Measurements from ENCODE around the gene MEGF11.

MEGF11 gene

GRCh38 chr15:66096688-66097058 is 156.9 kb downstream of the MEGF11 start:
- FAIRE-seq = no peak

DNA sequence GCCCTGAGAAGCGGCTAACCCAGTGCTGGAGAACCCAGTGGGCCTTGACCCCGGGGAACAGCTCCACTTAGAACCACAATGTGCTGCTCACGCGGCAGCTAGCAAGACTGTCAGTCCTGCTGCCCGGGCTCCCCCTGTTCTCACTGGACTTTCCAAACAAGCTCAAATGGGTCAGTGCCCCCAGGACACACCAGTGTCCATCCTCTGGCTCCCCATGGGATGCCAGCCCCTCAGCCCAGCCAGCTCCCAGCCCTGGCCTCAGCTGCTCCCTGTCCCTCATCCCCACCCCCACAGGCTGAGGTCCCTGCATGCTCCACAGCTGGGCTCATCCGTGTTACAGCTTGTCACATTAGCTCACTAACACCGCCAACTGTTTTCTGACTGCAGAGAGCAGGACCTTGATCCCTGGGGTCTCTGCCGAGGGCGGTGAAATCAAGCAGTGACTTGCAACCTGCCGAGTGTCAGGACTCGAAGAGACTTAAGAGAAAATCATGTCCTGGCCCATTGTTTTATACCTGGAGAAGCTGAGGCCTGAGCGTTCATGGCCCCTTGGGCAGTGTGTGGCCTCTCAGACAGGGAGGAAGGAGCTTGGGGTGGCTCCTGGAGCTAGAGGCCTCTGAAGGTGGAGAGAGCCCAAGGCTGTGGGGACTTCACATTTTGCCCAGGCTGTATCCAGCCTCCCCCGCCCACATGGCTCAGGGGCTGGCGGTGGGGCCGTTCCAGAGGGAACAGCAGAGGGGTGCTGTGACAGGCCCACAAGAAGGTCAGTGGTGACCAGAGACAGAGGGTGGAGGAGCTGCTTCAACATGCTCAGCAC is 157.5 kb downstream of the MEGF11 start:
- FAIRE-seq (no peak), DNase-seq (ENCODE audit: low spot score) (no peak)

More at GRCh38 chr15:66096688-66097058, 156.9 kb downstream of the MEGF11 start:
- DNase-seq (ENCODE audit: low spot score) = no peak

DNA sequence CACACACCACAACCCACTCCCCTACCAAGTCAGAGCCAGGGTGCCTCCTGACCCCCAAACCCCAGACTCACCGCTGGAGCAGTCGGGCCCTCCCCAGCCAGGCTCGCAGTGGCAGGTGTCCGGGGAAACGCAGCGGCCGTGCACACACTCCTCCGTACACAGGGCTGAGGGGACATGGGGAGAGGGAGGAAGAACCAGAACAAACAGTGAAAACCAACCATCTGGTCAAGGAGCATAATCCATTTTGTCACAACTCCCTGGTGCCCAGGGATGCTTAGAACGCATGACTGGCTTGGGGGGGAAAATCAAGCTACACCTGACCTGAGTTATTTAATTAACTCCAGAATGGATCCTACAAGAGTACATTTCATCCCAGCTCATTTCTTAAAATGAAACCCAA is 159.2 kb downstream of the MEGF11 start:
- no peak for DNase-seq (ENCODE audit: low spot score)
- peak; percentile 20 for FAIRE-seq

GRCh38 chr15:66092053-66093016 is 161.2 kb downstream of the MEGF11 start:
- DNase-seq (ENCODE audit: low spot score) (no peak), FAIRE-seq (peak; percentile 62)

GRCh38 chr15:66089509-66089908 is 164.0 kb downstream of the MEGF11 start:
- no peak for FAIRE-seq
- DNase-seq (ENCODE audit: low spot score) = no peak

DNA sequence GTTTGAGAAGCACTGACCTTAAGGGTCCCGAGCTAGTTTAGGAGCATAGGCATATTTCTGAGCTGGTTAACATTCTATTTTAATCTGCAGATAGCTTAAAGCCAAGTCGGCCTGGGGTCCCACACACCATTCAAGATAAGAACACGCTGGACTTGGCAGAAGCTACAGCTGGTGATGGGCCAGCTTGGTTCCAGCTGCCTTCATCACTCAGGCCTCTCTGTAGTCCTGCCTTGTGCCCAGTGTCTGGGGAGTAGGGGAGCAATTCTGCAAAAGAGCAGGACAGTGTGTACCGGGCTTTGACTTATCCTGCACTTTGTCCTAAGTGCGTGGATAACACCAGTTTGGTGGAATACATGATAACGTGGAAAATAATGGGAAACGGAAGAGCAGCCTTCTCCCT is 164.5 kb downstream of the MEGF11 start:
- DNase-seq (ENCODE audit: low spot score) (no peak), FAIRE-seq (no peak)

GRCh38 chr15:66085128-66085527 is 168.4 kb downstream of the MEGF11 start:
- DNase-seq (ENCODE audit: low spot score) (no peak), FAIRE-seq (no peak)

GRCh38 chr15:66084704-66085103 is 168.8 kb downstream of the MEGF11 start:
- DNase-seq (ENCODE audit: low spot score) = no peak
- FAIRE-seq = peak; percentile 27

DNA sequence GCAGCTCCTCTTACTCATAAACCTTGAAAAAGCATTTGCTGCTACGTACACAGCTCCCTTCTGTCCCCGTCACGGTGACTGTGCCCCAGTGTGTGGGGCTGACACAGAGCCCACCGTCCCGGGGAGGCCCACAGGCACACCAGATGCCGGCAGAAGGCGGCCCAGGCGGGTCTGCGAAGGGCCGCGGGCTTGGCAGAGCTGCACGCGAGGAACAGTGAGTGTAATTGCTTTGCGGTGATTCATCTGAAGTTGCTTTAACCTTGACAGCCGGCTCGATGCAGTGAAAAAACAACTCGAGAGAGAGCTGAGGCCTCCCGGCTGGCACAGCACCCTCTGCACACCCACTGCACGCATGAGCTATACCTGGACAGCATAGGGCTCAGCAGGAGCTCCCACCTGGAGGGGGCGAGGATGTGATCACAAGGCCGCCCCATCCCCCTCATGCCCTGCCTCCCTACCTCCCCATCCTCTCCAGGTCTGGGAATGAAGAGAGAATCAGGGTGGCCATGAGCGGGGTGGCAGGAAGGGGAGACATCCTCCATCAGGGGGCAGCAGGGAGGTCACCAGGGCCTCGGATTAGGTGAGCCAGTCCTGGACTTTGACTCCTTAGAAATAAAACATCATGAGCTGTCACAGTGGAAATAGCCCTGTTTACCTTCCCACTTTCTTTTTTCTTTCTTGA is 172.7 kb downstream of the MEGF11 start:
- FAIRE-seq = peak; percentile 93
- peak; percentile 65 for DNase-seq (ENCODE audit: low spot score)

GRCh38 chr15:66078929-66079275 is 174.6 kb downstream of the MEGF11 start:
- no peak for DNase-seq (ENCODE audit: low spot score)
- FAIRE-seq = no peak

DNA sequence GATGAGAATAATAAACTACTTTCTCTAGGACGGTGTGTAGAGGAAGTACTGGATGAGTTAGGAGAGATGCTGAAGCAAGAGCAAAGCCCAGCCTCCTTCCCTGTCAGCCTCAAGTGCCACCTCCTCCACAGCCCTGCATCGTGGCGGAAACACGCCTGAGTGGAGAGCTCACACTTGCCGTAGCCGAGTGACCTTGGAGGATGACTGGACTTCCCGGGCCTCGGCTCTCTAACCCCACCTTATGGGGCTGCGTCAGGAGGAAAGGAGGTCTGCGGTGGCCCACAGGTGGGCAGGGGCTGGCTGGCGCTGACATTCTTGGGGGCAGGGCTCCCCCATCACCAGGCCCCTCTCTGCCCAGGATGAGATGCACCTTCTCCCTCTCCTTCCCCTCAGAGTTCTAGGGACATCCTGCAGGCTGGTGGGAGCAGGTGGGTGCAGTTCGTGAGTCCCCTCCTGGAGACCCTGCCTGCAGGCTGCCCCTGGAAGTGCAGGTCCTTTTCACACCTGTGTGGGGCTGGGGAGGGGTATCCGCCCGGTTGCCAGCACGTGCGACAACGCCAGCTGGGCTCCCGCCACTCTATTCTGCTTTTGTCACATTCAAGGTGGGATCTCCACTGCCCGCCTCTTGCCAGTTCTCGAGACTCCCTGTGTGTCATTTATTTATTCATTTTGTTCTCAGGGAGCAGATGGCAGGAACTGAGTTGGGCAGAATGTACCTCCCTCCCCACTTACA is 175.2 kb downstream of the MEGF11 start:
- FAIRE-seq (no peak), DNase-seq (ENCODE audit: low spot score) (no peak)

GRCh38 chr15:66077320-66077663 is 176.3 kb downstream of the MEGF11 start:
- FAIRE-seq (peak; percentile 53), DNase-seq (ENCODE audit: low spot score) (no peak)

DNA sequence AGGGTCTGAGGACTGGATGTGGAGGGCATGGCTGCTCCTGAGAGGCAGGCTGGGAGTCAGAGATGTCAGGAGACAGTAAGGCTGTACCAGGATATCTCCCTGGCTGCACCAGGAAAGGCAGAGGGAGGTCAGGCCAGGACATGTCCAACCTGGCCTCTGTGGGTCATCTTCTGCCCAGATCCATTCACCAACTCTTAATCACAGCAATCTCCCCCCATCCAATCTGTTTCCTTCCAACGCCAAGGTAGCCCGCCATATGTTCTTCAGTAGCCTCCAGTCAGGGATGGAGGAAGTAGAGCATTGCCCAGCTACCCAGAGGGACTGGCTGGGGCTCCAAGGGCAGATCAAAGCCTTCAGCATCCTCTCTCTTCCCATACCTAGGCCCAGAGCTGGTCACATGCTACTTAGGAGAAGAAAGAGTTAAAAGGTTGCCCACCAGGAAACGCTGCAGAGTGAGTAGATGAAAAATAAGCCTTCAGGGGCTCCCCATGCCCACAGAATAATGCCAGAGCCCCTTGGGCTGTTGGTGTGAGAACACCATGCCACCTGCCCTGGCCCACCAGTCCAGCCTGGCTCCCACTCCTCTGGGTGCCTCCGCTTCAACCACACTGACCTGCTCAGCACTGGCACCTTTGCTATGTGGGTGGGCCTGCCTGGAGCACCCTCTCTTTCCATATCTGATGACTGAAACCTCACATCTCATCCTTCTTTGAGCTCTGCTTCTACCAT is 176.8 kb downstream of the MEGF11 start:
- FAIRE-seq = peak; percentile 69
- no peak for DNase-seq (ENCODE audit: low spot score)

- FAIRE-seq (peak; percentile 76), DNase-seq (ENCODE audit: low spot score) (no peak)
These were observed 177.6 kb downstream of the MEGF11 start for GRCh38 chr15:66075947-66076346.

DNA sequence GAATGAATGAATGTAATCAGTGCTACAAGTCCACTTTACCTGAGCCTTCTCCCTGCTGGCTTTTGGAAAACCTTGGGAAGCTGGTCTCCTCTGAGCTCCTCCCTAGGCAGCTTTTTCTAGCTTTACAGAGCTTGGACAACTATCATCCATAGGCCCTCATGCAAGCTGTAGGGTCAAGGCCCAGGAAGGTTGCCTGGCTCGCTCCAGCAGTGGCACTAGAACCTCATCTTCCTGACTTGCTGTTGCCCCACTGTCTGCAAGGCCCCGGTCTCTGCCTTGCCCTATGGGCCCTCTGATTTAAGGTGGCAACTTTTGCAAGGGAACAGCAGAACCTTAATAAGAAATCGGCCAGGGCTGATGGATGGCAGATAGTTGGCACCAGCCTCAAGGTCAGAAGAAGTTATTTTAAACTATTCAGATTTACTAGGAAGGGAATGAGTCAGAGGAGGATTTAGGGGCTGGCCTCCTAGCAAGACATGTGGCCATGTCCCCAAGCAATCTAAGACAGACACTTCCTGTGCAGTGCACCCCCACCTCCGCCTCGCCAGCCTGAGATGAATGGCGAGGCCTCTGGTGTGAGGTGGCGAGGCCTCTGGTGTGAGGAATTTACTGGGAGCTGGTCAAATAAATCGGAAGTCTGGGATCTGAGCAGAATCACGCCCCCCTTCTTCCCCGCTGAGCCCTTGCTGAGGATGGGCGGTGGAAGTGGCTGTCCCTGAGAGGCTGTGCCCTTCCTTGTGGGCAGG is 180.8 kb downstream of the MEGF11 start:
- DNase-seq (ENCODE audit: low spot score) = peak; percentile 33
- FAIRE-seq = no peak

GRCh38 chr15:66071921-66072295 is 181.6 kb downstream of the MEGF11 start:
- DNase-seq (ENCODE audit: low spot score) = no peak

DNA sequence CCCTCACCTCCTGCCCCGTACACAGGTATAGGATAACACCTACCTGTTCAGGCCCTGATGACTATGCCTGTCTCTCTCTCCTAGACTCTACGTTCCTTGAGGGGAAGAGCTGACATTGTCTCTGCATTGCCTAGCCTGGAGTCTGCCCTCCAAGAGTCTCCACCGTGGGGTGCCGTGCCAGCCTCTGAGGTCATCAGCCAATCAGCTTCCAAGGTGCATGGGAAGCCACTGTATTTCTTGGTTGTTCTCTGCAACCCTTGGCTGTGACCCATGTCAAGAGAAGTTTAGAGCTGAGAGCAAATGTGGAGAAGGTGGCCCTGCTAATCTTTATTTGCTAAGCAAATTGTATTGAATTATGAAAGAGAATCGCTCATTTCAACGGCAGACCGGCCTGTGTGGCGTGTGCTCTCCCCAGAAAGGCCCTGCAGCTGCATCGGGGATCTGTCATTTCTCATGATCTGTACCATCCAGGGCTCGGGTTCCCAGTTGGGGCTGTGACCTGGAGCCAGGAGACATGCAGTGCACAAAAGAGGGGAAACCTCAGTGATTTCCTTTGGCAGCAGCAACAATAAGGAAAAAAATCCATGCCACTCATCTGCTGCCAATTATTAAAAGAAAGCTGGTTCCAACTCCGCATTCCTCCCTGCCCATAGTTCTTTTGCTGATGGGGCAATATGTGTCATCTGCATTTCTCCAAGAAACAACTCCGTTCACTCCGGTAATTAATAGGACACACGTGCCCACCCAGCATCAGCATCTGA is 182.2 kb downstream of the MEGF11 start:
- FAIRE-seq (no peak), DNase-seq (ENCODE audit: low spot score) (no peak)

More at GRCh38 chr15:66071921-66072295, 181.6 kb downstream of the MEGF11 start:
- no peak for FAIRE-seq

GRCh38 chr15:66070220-66070934 is 183.2 kb downstream of the MEGF11 start:
- no peak for DNase-seq (ENCODE audit: low spot score)
- peak; percentile 35 for FAIRE-seq

All from urothelium cell line (cell line).